K562 (cell line): ENCODE data around the gene FZD4. TPM values are rescaled to one million over a fixed set of nuclear protein-coding genes. Genes with fewer than 3 reads are reported as not detected.

ENCODE experiments used
- NCOA2 ChIP-seq, 2 experiments: fragments of 450-650 bp; IDR thresholded peaks; 2 replicates each; pipeline ENCODE4 v1.6.1; 2018; ENCODE audit warnings: mild to moderate bottlenecking in 2 of 2, moderate library complexity in 1 of 2; ENCODE audit not compliant: partially characterized antibody in 2 of 2
- SRSF3 ChIP-seq: fragments of 200-400 bp; formaldehyde crosslinking; IDR thresholded peaks from 2 replicates; pipeline ENCODE4 v1.6.1; 2016; ENCODE audit warnings: mild to moderate bottlenecking, low read length, moderate library complexity; ENCODE audit not compliant: insufficient read depth
- ZNF644 ChIP-seq: fragments of 200-800 bp; sonication (Bioruptor generic); IDR thresholded peaks from 2 replicates; pipeline ENCODE4 v1.6.1; 2016; ENCODE audit warnings: low read depth, missing genetic modification characterization, missing compliant biosample characterization
- polyA plus RNA-seq, 8 experiments: library from polyadenylated mRNA; depleted of rRNA in 4 of 8; stranded (reverse) in 5 of 8; unstranded in 3 of 8; fragments of >200 nt; fragmentation: Nextera tagmentation in 2 of 8; fragmentation: Illumina TruSeq in 1 of 8; extraction: Ambion mirVana in 2 of 8; extraction: Trizol in 1 of 8; gene quantifications; 2 replicates each; pipeline versions ENCODE4 v1.2.1 to v1.2.3, GENCODE V29; 2011 to 2014; ENCODE audit warnings: inconsistent platforms in 1 of 8, missing spikeins in 1 of 8
- total RNA-seq, 7 experiments: library from RNA; depleted of rRNA in 6 of 7; stranded (reverse); fragments of >200 nt in 6 of 7; fragmentation: Illumina TruSeq in 2 of 7; extraction: Trizol in 2 of 7; gene quantifications; 2 replicates each; pipeline versions ENCODE4 v1.2.1 to v1.2.3, GENCODE V29; 2011 to 2021; ENCODE audit warnings: low replicate concordance in 1 of 7
- TF ChIP-seq, protein P1 (sequence below): fragments of 450-650 bp; IDR thresholded peaks from 2 replicates; pipeline ENCODE4 v1.6.1; 2016; ENCODE audit warnings: low read depth
- TF ChIP-seq, protein P2 (sequence below): fragments of 250-450 bp; sonication (Bioruptor Pico); IDR thresholded peaks from 2 replicates; pipeline ENCODE4 v1.8.0; 2021; ENCODE audit warnings: moderate library complexity, mild to moderate bottlenecking, inconsistent platforms

The FZD4 gene
- total and polyA plus RNA-seq, 9 of the 15 experiments (the other 6 are each of a cell fraction or from before 2014, with no cell fraction given): 1.2 to 7.9 (median 5.8) TPM

DNA sequence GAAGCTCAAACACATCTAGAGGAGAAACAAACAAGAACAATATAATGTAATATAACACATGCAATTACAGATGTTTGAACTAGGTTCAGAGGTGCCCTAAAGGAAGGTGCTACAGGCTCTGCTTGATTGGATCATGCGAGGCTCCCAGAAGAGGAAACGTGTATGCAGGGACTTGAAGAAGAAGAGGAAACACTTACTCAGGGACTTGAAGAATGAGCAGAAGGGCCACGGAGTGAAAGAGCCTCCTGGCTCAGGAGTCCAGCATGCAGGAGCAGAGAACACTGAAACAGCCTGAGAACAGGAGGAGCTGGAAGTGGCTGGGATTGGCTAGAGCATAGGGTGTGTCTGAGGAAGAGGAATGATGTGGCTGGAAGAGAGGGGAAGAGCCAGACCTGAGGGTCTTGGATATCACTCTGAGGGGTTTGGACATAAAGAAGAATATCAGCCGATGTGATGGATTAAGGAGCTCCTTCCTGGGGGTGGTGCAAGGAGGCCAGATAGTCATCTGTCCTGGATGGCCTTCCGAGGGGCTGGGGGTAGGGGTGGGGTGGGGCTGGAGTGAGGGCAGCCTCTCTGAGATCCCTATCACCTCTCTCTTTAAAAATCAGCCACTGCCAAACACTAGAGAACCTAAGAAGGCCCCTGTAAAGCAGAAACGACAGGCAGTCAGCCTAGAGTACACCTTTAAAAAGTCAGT is 16.8 kb downstream of the FZD4 start (continued):
- TF ChIP-seq, protein P1, sequence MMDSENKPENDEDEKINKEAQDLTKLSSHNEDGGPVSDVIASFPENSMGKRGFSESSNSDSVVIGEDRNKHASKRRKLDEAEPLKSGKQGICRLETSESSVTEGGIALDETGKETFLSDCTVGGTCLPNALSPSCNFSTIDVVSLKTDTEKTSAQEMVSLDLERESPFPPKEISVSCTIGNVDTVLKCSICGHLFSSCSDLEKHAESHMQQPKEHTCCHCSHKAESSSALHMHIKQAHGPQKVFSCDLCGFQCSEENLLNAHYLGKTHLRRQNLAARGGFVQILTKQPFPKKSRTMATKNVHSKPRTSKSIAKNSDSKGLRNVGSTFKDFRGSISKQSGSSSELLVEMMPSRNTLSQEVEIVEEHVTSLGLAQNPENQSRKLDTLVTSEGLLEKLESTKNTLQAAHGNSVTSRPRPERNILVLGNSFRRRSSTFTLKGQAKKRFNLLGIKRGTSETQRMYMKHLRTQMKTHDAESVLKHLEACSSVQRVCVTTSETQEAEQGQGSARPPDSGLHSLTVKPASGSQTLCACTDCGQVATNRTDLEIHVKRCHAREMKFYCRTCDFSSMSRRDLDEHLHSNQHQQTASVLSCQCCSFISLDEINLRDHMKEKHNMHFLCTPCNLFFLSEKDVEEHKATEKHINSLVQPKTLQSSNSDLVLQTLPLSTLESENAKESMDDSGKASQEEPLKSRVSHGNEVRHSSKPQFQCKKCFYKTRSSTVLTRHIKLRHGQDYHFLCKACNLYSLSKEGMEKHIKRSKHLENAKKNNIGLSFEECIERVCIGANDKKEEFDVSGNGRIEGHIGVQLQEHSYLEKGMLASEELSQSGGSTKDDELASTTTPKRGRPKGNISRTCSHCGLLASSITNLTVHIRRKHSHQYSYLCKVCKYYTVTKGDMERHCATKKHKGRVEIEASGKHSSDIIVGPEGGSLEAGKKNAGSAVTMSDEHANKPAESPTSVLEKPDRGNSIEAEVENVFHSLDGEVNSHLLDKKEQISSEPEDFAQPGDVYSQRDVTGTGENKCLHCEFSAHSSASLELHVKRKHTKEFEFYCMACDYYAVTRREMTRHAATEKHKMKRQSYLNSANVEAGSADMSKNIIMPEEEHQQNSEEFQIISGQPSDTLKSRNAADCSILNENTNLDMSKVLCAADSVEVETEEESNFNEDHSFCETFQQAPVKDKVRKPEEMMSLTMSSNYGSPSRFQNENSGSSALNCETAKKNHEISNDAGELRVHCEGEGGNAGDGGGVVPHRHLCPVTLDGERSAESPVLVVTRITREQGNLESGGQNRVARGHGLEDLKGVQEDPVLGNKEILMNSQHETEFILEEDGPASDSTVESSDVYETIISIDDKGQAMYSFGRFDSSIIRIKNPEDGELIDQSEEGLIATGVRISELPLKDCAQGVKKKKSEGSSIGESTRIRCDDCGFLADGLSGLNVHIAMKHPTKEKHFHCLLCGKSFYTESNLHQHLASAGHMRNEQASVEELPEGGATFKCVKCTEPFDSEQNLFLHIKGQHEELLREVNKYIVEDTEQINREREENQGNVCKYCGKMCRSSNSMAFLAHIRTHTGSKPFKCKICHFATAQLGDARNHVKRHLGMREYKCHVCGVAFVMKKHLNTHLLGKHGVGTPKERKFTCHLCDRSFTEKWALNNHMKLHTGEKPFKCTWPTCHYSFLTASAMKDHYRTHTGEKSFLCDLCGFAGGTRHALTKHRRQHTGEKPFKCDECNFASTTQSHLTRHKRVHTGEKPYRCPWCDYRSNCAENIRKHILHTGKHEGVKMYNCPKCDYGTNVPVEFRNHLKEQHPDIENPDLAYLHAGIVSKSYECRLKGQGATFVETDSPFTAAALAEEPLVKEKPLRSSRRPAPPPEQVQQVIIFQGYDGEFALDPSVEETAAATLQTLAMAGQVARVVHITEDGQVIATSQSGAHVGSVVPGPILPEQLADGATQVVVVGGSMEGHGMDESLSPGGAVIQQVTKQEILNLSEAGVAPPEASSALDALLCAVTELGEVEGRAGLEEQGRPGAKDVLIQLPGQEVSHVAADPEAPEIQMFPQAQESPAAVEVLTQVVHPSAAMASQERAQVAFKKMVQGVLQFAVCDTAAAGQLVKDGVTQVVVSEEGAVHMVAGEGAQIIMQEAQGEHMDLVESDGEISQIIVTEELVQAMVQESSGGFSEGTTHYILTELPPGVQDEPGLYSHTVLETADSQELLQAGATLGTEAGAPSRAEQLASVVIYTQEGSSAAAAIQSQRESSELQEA: no peak
- TF ChIP-seq ZNF644 (no peak), NCOA2 (IDR thresholded peaks at IDR 0.05; ENCODE audit: partially characterized antibody in 2 of 2) (no peak), SRSF3 (no peak)
- TF ChIP-seq, protein P2, sequence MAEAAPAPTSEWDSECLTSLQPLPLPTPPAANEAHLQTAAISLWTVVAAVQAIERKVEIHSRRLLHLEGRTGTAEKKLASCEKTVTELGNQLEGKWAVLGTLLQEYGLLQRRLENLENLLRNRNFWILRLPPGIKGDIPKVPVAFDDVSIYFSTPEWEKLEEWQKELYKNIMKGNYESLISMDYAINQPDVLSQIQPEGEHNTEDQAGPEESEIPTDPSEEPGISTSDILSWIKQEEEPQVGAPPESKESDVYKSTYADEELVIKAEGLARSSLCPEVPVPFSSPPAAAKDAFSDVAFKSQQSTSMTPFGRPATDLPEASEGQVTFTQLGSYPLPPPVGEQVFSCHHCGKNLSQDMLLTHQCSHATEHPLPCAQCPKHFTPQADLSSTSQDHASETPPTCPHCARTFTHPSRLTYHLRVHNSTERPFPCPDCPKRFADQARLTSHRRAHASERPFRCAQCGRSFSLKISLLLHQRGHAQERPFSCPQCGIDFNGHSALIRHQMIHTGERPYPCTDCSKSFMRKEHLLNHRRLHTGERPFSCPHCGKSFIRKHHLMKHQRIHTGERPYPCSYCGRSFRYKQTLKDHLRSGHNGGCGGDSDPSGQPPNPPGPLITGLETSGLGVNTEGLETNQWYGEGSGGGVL (CRISPR knock-in tag): no peak
